GM23338 (cell line): ENCODE measurements around the gene RNF166.

ENCODE experiments used
- CREB1 ChIP-seq: fragments of 250-450 bp; sonication (Bioruptor Pico); IDR thresholded peaks from 2 replicates; pipeline ENCODE4 v1.5.0; 2020; ENCODE audit warnings: low read depth, mild to moderate bottlenecking, moderate library complexity
- CTCF ChIP-seq, 2 experiments: fragments of 200-600 bp in 1 of 2; sonication (generic) in 1 of 2; conservative IDR thresholded peaks; 2 replicates each; pipeline versions ENCODE4 v1.5.1 to v1.6.1; 2016 to 2017; ENCODE audit warnings: antibody characterized with exemption in 2 of 2, low read depth in 2 of 2, mild to moderate bottlenecking in 2 of 2, moderate library complexity in 1 of 2
- JUNB ChIP-seq: IDR thresholded peaks from one replicate; pipeline ENCODE4 v1.6.1; 2016; ENCODE audit warnings: antibody characterized with exemption; ENCODE audit not compliant: unreplicated experiment
- NANOG ChIP-seq: IDR thresholded peaks from 2 replicates; pipeline ENCODE4 v1.6.1; 2016; ENCODE audit warnings: antibody characterized with exemption, borderline replicate concordance
- POLR2AphosphoS5 ChIP-seq: IDR thresholded peaks from 2 replicates; pipeline ENCODE4 v1.6.1; 2016; ENCODE audit warnings: antibody characterized with exemption, low read depth
- TF ChIP-seq, protein P1 (sequence below): IDR thresholded peaks from one replicate; pipeline ENCODE4 v1.6.1; 2018; ENCODE audit warnings: antibody characterized with exemption; ENCODE audit not compliant: unreplicated experiment

- TF ChIP-seq CTCF (conservative IDR thresholded peaks at IDR 0.05; ENCODE audit: low read depth in 2 of 2) (no peak), POLR2AphosphoS5 (no peak), CREB1 (CRISPR knock-in tag) (no peak), NANOG (no peak), JUNB (no peak)
- TF ChIP-seq, protein P1, sequence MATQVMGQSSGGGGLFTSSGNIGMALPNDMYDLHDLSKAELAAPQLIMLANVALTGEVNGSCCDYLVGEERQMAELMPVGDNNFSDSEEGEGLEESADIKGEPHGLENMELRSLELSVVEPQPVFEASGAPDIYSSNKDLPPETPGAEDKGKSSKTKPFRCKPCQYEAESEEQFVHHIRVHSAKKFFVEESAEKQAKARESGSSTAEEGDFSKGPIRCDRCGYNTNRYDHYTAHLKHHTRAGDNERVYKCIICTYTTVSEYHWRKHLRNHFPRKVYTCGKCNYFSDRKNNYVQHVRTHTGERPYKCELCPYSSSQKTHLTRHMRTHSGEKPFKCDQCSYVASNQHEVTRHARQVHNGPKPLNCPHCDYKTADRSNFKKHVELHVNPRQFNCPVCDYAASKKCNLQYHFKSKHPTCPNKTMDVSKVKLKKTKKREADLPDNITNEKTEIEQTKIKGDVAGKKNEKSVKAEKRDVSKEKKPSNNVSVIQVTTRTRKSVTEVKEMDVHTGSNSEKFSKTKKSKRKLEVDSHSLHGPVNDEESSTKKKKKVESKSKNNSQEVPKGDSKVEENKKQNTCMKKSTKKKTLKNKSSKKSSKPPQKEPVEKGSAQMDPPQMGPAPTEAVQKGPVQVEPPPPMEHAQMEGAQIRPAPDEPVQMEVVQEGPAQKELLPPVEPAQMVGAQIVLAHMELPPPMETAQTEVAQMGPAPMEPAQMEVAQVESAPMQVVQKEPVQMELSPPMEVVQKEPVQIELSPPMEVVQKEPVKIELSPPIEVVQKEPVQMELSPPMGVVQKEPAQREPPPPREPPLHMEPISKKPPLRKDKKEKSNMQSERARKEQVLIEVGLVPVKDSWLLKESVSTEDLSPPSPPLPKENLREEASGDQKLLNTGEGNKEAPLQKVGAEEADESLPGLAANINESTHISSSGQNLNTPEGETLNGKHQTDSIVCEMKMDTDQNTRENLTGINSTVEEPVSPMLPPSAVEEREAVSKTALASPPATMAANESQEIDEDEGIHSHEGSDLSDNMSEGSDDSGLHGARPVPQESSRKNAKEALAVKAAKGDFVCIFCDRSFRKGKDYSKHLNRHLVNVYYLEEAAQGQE = no peak
These were observed 38.6 kb upstream of the RNF166 start for GRCh38 chr16:88744577-88745521.
